Effector CD4-positive, alpha-beta T cell (primary cell): ENCODE results near the gene TIGD7.
"Not testable (repeated sequence)": the region's sequence is repeated elsewhere in the genome, so short reads cannot be mapped to it uniquely, and the experiment has no call there.

ENCODE experiments used
- DNase-seq: peaks from one replicate; pipeline ENCODE4 v3.0.0-alpha.2; 2020

Gene TIGD7

GRCh38 chr16:3282103-3282729 is 23.0 kb downstream of the TIGD7 start:
- no peak for DNase-seq

- no peak for DNase-seq
These were observed 23.9 kb downstream of the TIGD7 start for GRCh38 chr16:3281222-3281820.

- DNase-seq = no peak
These were observed 28.6 kb downstream of the TIGD7 start for GRCh38 chr16:3276679-3277078.

- DNase-seq = no peak
These were observed 30.3 kb downstream of the TIGD7 start for GRCh38 chr16:3274947-3275346.

- DNase-seq = no peak
These were observed 30.7 kb downstream of the TIGD7 start for GRCh38 chr16:3274490-3274889.

GRCh38 chr16:3271281-3271680 is 33.9 kb downstream of the TIGD7 start:
- DNase-seq = not testable (repeated sequence)

- not testable (repeated sequence) for DNase-seq
These were observed 34.5 kb downstream of the TIGD7 start for GRCh38 chr16:3270718-3271117.

GRCh38 chr16:3268294-3268693 is 36.9 kb downstream of the TIGD7 start:
- DNase-seq = no peak

- no peak for DNase-seq
These were observed 38.2 kb downstream of the TIGD7 start for GRCh38 chr16:3266873-3267537.

- peak; percentile 92 for DNase-seq
These were observed 40.8 kb downstream of the TIGD7 start for GRCh38 chr16:3264137-3265036.

- DNase-seq = no peak
These were observed 42.7 kb downstream of the TIGD7 start for GRCh38 chr16:3262517-3262916.

GRCh38 chr16:3259836-3260235 is 45.4 kb downstream of the TIGD7 start:
- DNase-seq = no peak

- no peak for DNase-seq
These were observed 48.3 kb downstream of the TIGD7 start for GRCh38 chr16:3256866-3257465.

GRCh38 chr16:3256146-3256865 is 48.9 kb downstream of the TIGD7 start, which contains the start of gene MEFV:
Gene MEFV (minus strand): TSS chr16:3256633. CDS start chr16:3256587, 46 bp downstream.
- DNase-seq = no peak

- DNase-seq = no peak
These were observed 50.9 kb downstream of the TIGD7 start for GRCh38 chr16:3254309-3254708.

- DNase-seq = no peak
These were observed 52.3 kb downstream of the TIGD7 start for GRCh38 chr16:3252967-3253366.

GRCh38 chr16:3249451-3249850 is 55.8 kb downstream of the TIGD7 start:
- no peak for DNase-seq

- no peak for DNase-seq
These were observed 56.2 kb downstream of the TIGD7 start for GRCh38 chr16:3249020-3249419.
